ENCODE results near the gene CALD1. TPM values are rescaled to one million over a fixed set of nuclear protein-coding genes. Genes with fewer than 3 reads are reported as not detected.

The CALD1 gene
- polyA plus RNA-seq, 1 donor (not counting 4 experiments of a cell fraction or from before 2014, with no cell fraction given) = 229 TPM

- H3K27ac ChIP-seq (ENCODE audit: control insufficient read depth, insufficient read depth, low read length) = peak overlapping the region; percentile 50
- no peaks in the 10 kb centered on the region for H4K20me1 ChIP-seq (ENCODE audit: control insufficient read depth, extremely low read depth, insufficient read depth, low read length)
- no peak overlapping the region for H3K9ac ChIP-seq (ENCODE audit: control insufficient read depth, extremely low read depth, insufficient read depth, low read length)
- H3K9me3 ChIP-seq (ENCODE audit: control insufficient read depth, low read depth, low read length) = no peaks in the 10 kb centered on the region
- dilution Hi-C loops (cut with MboI; ENCODE audit: extremely low pct_ligation_motif_present, low sequenced_read_pairs) = no loop called here
- FAIRE-seq (peak; percentile 72), DNase-seq (ENCODE audit: low read depth, low spot score) (peak; percentile 64)
- no peaks in the 10 kb centered on the region for H3K9me1 ChIP-seq (ENCODE audit: control insufficient read depth, extremely low read depth, insufficient read depth, low read length)
- H3K36me3 ChIP-seq (ENCODE audit: control insufficient read depth in 2 of 2, extremely low read depth in 1 of 2, insufficient read depth in 2 of 2, low read length in 2 of 2) = no peaks in the 10 kb centered on the region
- peak overlapping the region; percentile 69 for H3K4me2 ChIP-seq (ENCODE audit: control insufficient read depth, extremely low read depth, insufficient read depth, low read depth, low read length)
- no peaks in the 10 kb centered on the region for H3K79me2 ChIP-seq (ENCODE audit: control insufficient read depth, insufficient read depth, low read length)
- peaks cover 12% of the 10 kb centered on the region for H3K4me1 ChIP-seq (ENCODE audit: control insufficient read depth, extremely low read depth, insufficient read depth, low read length)
- TF ChIP-seq EZH2 (IDR thresholded peaks at IDR 0.05; ENCODE audit: low read length) = no peak
- TF ChIP-seq CTCF (optimal IDR thresholded peaks at IDR 0.05 in 1 of 3, IDR thresholded peaks at IDR 0.05 in 1 of 3, conservative IDR thresholded peaks at IDR 0.05 in 1 of 3; ENCODE audit: extremely low read depth in 1 of 3, insufficient read depth in 2 of 3, low read length in 3 of 3) = no peak
- no peaks in the 10 kb centered on the region for H3K27me3 ChIP-seq (ENCODE audit: control insufficient read depth, extremely low read depth, insufficient read depth, low read length)
- no peak overlapping the region for H2AFZ ChIP-seq (ENCODE audit: control insufficient read depth, low read length)
- peak overlapping the region; percentile 6 to 41 (median 16) for H3K4me3 ChIP-seq (ENCODE audit: control insufficient read depth in 2 of 3, extremely low read depth in 1 of 3, insufficient read depth in 2 of 3, low read depth in 1 of 3, low read length in 3 of 3)
These were observed 27.3 kb upstream of the CALD1 start for GRCh38 chr7:134752006-134752760.

- Histone ChIP-seq H2AFZ (ENCODE audit: control insufficient read depth, low read length) (no peak overlapping the region), H3K27me3 (ENCODE audit: control insufficient read depth, extremely low read depth, insufficient read depth, low read length) (no peaks in the 10 kb centered on the region), H3K79me2 (ENCODE audit: control insufficient read depth, insufficient read depth, low read length) (no peaks in the 10 kb centered on the region), H3K27ac (ENCODE audit: control insufficient read depth, insufficient read depth, low read length) (no peak overlapping the region), H3K9me3 (ENCODE audit: control insufficient read depth, low read depth, low read length) (no peaks in the 10 kb centered on the region), H3K9ac (ENCODE audit: control insufficient read depth, extremely low read depth, insufficient read depth, low read length) (no peak overlapping the region), H3K9me1 (ENCODE audit: control insufficient read depth, extremely low read depth, insufficient read depth, low read length) (no peaks in the 10 kb centered on the region), H3K36me3 (ENCODE audit: control insufficient read depth in 2 of 2, extremely low read depth in 1 of 2, insufficient read depth in 2 of 2, low read length in 2 of 2) (no peaks in the 10 kb centered on the region), H3K4me1 (ENCODE audit: control insufficient read depth, extremely low read depth, insufficient read depth, low read length) (peaks cover 12% of the 10 kb centered on the region), H3K4me2 (ENCODE audit: control insufficient read depth, extremely low read depth, insufficient read depth, low read depth, low read length) (no peak overlapping the region), H4K20me1 (ENCODE audit: control insufficient read depth, extremely low read depth, insufficient read depth, low read length) (no peaks in the 10 kb centered on the region), H3K4me3 (ENCODE audit: control insufficient read depth in 2 of 3, extremely low read depth in 1 of 3, insufficient read depth in 2 of 3, low read depth in 1 of 3, low read length in 3 of 3) (no peak overlapping the region)
- TF ChIP-seq EZH2 (IDR thresholded peaks at IDR 0.05; ENCODE audit: low read length) = no peak
- peak; percentile 48 to 62 (median 49) for TF ChIP-seq CTCF (optimal IDR thresholded peaks at IDR 0.05 in 1 of 3, IDR thresholded peaks at IDR 0.05 in 1 of 3, conservative IDR thresholded peaks at IDR 0.05 in 1 of 3; ENCODE audit: extremely low read depth in 1 of 3, insufficient read depth in 2 of 3, low read length in 3 of 3)
- FAIRE-seq (no peak), DNase-seq (ENCODE audit: low read depth, low spot score) (no peak)
- dilution Hi-C loops (cut with MboI; ENCODE audit: extremely low pct_ligation_motif_present, low sequenced_read_pairs) = no loop called here
These were observed 23.9 kb upstream of the CALD1 start for GRCh38 chr7:134755422-134756022.

All from keratinocyte (primary cell).